Prostate gland (tissue), 2 donors: ENCODE measurements around the gene RFTN2. TPM values are rescaled to one million over a fixed set of nuclear protein-coding genes. Genes with fewer than 3 reads are reported as not detected.

Experiments
- DNase-seq: peaks from one replicate; pipeline ENCODE4 v3.0.0-alpha.2; 2019; ENCODE audit warnings: low spot score
- H3K27ac ChIP-seq, 2 donors: fragments of 200-600 bp; sonication (generic); 2 replicates each; pipeline ENCODE4 v1.5.1; 2017 to 2019
- H3K27me3 ChIP-seq: fragments of 200-600 bp; sonication (generic); replicated peaks from 2 replicates; pipeline ENCODE4 v1.5.1; 2019; ENCODE audit not compliant: insufficient read depth
- H3K36me3 ChIP-seq, 2 donors: fragments of 200-600 bp; sonication (generic); 1 replicate in 1 of 2; 2 replicates in 1 of 2; pipeline versions ENCODE4 v1.5.1 to v1.8.1; 2017 to 2019
- H3K4me1 ChIP-seq: fragments of 200-600 bp; sonication (generic); replicated peaks from 2 replicates; pipeline ENCODE4 v1.5.1; 2019
- H3K4me3 ChIP-seq, 2 donors: fragments of 200-600 bp; sonication (generic); 2 replicates each; pipeline ENCODE4 v1.5.1; 2017 to 2019
- H3K9me3 ChIP-seq: fragments of 200-600 bp; sonication (generic); 2 replicates; pipeline ENCODE4 v1.5.1; 2017
- POLR2A ChIP-seq: fragments of 450-650 bp; IDR thresholded peaks from one replicate; pipeline ENCODE4 v1.6.1; 2016; ENCODE audit warnings: antibody characterized with exemption, mild to moderate bottlenecking
- POLR2AphosphoS5 ChIP-seq: sonication (generic); formaldehyde crosslinking; IDR thresholded peaks from one replicate; pipeline ENCODE4 v1.6.1; 2017; ENCODE audit warnings: antibody characterized with exemption
- WGBS: methylation state at CpG from one replicate; pipeline ENCODE4 v1.1.5; 2018; 5-methylcytosine and 5-hydroxymethylcytosine counted together
- intact Hi-C: fragments of 100-400 bp; cut with DNase I; formaldehyde crosslinking; loops from one replicate; pipeline ENCODE4 v1.14.2; 2022
- total RNA-seq, 2 donors: library from RNA; depleted of rRNA; stranded (reverse); fragments of >200 nt; gene quantifications; one replicate each; pipeline ENCODE4 v1.1.0, GENCODE V29; 2016
- TF ChIP-seq, protein P1 (sequence below), 4 experiments: fragments of 200-600 bp in 2 of 4; fragments of 450-650 bp in 2 of 4; sonication (generic) in 2 of 4; IDR thresholded peaks; 1 replicate in 3 of 4; 2 replicates in 1 of 4; pipeline ENCODE4 v1.5.1; 2016 to 2019; ENCODE audit warnings: antibody characterized with exemption in 4 of 4, mild to moderate bottlenecking in 2 of 4, moderate library complexity in 2 of 4

RFTN2 gene
- total RNA-seq, 2 donors from 2014 or later: 2.3 to 17.5 TPM

DNA sequence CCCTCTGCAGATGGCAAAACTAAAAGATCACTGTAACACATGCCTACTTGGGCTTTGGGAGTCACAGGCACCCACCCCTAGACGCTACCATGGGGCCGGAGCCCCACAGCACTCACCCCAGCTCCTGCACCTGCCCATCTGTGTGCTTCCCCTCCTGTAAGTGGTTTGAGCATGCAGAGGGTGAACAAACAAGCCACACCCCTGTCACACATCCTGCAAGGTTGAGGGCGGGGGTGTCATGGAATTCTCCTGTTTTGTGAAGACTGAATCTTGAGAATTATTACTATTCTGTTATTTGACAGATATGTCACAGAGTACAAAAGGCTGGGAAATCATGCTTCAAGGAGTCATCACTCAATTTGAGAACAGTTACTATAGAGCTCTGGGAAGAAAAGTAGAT lies 60.9 kb downstream of the RFTN2 start:
- TF ChIP-seq POLR2A (no peak), POLR2AphosphoS5 (no peak)
- TF ChIP-seq, protein P1, sequence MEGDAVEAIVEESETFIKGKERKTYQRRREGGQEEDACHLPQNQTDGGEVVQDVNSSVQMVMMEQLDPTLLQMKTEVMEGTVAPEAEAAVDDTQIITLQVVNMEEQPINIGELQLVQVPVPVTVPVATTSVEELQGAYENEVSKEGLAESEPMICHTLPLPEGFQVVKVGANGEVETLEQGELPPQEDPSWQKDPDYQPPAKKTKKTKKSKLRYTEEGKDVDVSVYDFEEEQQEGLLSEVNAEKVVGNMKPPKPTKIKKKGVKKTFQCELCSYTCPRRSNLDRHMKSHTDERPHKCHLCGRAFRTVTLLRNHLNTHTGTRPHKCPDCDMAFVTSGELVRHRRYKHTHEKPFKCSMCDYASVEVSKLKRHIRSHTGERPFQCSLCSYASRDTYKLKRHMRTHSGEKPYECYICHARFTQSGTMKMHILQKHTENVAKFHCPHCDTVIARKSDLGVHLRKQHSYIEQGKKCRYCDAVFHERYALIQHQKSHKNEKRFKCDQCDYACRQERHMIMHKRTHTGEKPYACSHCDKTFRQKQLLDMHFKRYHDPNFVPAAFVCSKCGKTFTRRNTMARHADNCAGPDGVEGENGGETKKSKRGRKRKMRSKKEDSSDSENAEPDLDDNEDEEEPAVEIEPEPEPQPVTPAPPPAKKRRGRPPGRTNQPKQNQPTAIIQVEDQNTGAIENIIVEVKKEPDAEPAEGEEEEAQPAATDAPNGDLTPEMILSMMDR (IDR thresholded peaks at IDR 0.05): no peak
- Histone ChIP-seq H3K4me3 (no peak overlapping the region), H3K27me3 (no peaks in the 10 kb centered on the region), H3K36me3 (no peaks in the 10 kb centered on the region), H3K4me1 (peaks cover 12% of the 10 kb centered on the region), H3K27ac (peak overlapping the region; percentile 29 to 55), H3K9me3 (no peaks in the 10 kb centered on the region)
- intact Hi-C loops: no loop called here
- no peak for DNase-seq
- 77% methylated on average over 3 of the region's 3 CpGs for WGBS

DNA sequence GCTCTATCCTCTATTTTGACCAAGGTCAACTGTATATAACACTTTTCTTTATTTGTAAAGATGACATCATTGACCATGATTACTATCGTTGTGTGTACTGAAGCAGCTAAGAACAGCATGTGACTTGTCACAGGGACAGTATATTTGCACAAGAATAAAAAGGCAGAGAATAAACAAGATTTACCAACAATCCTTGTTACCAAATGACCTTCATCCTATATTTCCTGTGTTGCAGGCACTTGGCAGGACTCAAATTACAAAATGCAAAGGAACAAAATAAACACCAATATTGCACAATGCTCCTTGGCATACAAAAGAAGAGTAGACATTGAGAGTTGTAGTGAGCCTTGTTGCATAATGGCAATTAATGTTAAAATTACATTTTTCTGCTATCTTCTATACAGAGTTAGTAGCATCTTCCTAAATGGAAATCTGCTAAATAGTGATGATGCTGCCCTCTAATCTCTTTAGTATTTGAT lies 61.8 kb downstream of the RFTN2 start:
- no peaks in the 10 kb centered on the region for H3K36me3 ChIP-seq
- intact Hi-C loops: no loop called here
- 0% methylated on average over 1 of the region's 1 CpG for WGBS
- no peak overlapping the region for H3K4me3 ChIP-seq
- DNase-seq: peak; percentile 45
- no peak for TF ChIP-seq POLR2A
- TF ChIP-seq POLR2AphosphoS5: peak; percentile 82
- TF ChIP-seq, protein P1 (IDR thresholded peaks at IDR 0.05): no peak
- H3K9me3 ChIP-seq: no peaks in the 10 kb centered on the region
- no peaks in the 10 kb centered on the region for H3K27me3 ChIP-seq
- peaks cover 12% of the 10 kb centered on the region for H3K4me1 ChIP-seq
- peak overlapping the region in 1 of 2 donors; percentile 55 for H3K27ac ChIP-seq

DNA sequence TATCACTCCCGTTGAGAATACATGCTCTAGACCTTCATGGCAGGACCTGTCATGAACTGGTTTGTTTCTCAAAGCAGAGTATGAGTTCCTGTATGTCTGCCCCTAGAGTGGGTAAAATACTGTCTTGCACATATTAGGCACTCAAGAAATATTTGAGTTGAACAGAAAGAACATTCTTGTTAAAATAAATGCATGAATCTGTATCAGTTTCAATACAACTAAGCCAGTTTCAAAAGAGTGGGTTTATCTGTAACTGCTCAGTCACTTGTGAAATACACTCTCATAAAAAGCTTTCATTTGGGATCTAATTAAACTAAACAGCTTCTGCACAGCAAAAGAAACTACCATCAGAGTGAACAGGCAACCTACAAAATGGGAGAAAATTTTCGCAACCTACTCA lies 69.2 kb downstream of the RFTN2 start:
- H3K27ac ChIP-seq: no peak overlapping the region
- H3K9me3 ChIP-seq: no peaks in the 10 kb centered on the region
- no peaks in the 10 kb centered on the region for H3K36me3 ChIP-seq
- no peak for DNase-seq
- 79% methylated on average over 2 of the region's 2 CpGs for WGBS
- no peaks in the 10 kb centered on the region for H3K27me3 ChIP-seq
- no peak overlapping the region for H3K4me3 ChIP-seq
- no peaks in the 10 kb centered on the region for H3K4me1 ChIP-seq
- intact Hi-C loops: no loop called here
- TF ChIP-seq POLR2A: no peak
- TF ChIP-seq POLR2AphosphoS5: no peak
- TF ChIP-seq, protein P1 (IDR thresholded peaks at IDR 0.05): no peak

DNA sequence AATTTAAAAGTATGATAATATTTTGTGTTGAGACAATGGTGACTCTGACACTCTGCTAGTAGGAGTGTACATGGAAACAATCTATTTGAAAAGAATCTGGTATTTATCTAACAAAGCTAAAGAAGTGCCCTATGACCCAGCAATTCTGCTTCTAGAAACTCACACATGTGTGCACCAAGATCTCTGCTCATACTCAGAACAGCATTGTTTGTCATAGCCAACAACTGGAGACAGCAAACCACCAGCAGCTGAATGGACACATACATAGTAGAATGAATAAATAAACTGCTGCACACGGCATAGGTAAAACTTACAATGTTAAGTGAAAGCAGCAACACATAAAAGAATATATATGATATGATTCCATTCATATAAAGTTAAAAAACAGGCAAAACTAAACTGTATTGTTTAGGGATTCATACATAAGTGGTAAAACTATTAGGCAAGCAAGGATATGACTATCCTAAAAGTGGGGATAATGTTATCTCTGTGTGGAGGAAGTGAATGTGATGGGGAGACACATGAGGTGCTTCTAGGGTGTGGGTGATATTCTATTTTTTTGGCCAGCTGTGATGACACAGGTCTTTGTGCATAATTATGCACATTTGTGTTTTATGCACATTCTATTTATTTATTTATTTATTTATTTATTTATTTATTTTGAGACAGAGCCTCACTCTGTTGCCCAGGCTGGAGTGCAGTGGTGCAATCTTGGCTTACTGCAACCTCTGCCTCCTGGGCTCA lies 71.1 kb downstream of the RFTN2 start:
- WGBS: 64% methylated on average over 1 of the region's 1 CpG
- H3K27ac ChIP-seq: no peak overlapping the region
- H3K27me3 ChIP-seq: no peaks in the 10 kb centered on the region
- H3K36me3 ChIP-seq: no peaks in the 10 kb centered on the region
- TF ChIP-seq, protein P1 (IDR thresholded peaks at IDR 0.05): no peak
- no peak for TF ChIP-seq POLR2AphosphoS5
- no peak for TF ChIP-seq POLR2A
- no peaks in the 10 kb centered on the region for H3K9me3 ChIP-seq
- DNase-seq: no peak
- H3K4me1 ChIP-seq: no peaks in the 10 kb centered on the region
- H3K4me3 ChIP-seq: no peak overlapping the region
- intact Hi-C loops: no loop called here

DNA sequence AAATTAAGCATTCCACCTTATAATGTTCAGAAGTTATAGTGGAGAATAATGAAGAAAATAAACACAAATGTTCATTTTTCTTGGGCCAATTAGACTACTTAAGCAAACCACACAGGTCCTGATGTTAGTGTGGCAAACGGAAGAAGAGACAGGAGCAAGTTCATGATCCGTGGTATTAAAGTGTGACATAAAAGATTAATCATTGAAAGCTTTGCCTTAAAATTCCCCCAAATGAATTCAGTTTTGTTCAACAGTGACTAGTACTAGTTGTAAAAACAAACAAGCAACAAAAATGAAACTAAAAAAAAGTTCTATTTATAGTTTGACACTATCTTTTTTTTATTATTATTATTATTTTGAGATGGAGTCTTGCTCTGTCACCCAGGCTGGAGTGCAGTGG lies 73.7 kb downstream of the RFTN2 start:
- Histone ChIP-seq H3K4me3 (no peak overlapping the region), H3K27ac (no peak overlapping the region), H3K36me3 (no peaks in the 10 kb centered on the region), H3K4me1 (no peaks in the 10 kb centered on the region), H3K27me3 (no peaks in the 10 kb centered on the region), H3K9me3 (no peaks in the 10 kb centered on the region)
- DNase-seq: no peak
- TF ChIP-seq, protein P1 (IDR thresholded peaks at IDR 0.05): no peak
- TF ChIP-seq POLR2A: no peak
- TF ChIP-seq POLR2AphosphoS5: no peak
- WGBS: 66% methylated on average over 2 of the region's 2 CpGs
- intact Hi-C loops: no loop called here
